Rectal smooth muscle tissue (tissue), 1 donor: Measurements from ENCODE around the gene PRKX.
A peak's percentile ranks its signal among the peaks of the same experiment; 100 is the strongest.
"Not testable (repeated sequence)": the region's sequence is repeated elsewhere in the genome, so short reads cannot be mapped to it uniquely, and the experiment has no call there.

Experiments used
- H3K27ac ChIP-seq: one replicate; pipeline ENCODE4 v1.7.0; 2013; ENCODE audit warnings: low read depth, low read length, inconsistent platforms
- H3K27me3 ChIP-seq: one replicate; pipeline ENCODE4 v1.7.0; 2013; ENCODE audit warnings: low read length; ENCODE audit not compliant: control insufficient read depth, insufficient read depth
- H3K36me3 ChIP-seq: one replicate; pipeline ENCODE4 v1.7.0; 2013; ENCODE audit warnings: low read length; ENCODE audit not compliant: control insufficient read depth, insufficient read depth
- H3K4me1 ChIP-seq: one replicate; pipeline ENCODE4 v1.7.0; 2013; ENCODE audit warnings: low read length; ENCODE audit not compliant: control insufficient read depth, insufficient read depth
- H3K4me3 ChIP-seq: one replicate; pipeline ENCODE4 v1.7.0; 2013; ENCODE audit warnings: low read length
- H3K9ac ChIP-seq: one replicate; pipeline ENCODE4 v1.7.0; 2013; ENCODE audit warnings: low read length

The PRKX gene

GRCh38 chrX:3728454-3728853, 15.0 kb upstream of the PRKX start:
- no peaks in the 10 kb centered on the region for H3K36me3 ChIP-seq
- H3K4me1 ChIP-seq: no peaks in the 10 kb centered on the region
- H3K4me3 ChIP-seq: no peak overlapping the region
- no peak overlapping the region for H3K9ac ChIP-seq
- H3K27me3 ChIP-seq: no peaks in the 10 kb centered on the region
- no peak overlapping the region for H3K27ac ChIP-seq

- not testable (repeated sequence) for H3K4me1 ChIP-seq, H3K4me3 ChIP-seq, H3K27me3 ChIP-seq, H3K36me3 ChIP-seq, H3K9ac ChIP-seq, H3K27ac ChIP-seq
Observed at GRCh38 chrX:3723460-3723859, 10.0 kb upstream of the PRKX start.

- no peaks in the 10 kb centered on the region for H3K27me3 ChIP-seq
- no peak overlapping the region for H3K9ac ChIP-seq
- no peaks in the 10 kb centered on the region for H3K4me1 ChIP-seq
- H3K27ac ChIP-seq: no peak overlapping the region
- no peak overlapping the region for H3K4me3 ChIP-seq
- no peaks in the 10 kb centered on the region for H3K36me3 ChIP-seq
Observed at GRCh38 chrX:3717742-3718420, 4.4 kb upstream of the PRKX start.

GRCh38 chrX:3715921-3716320, 2.5 kb upstream of the PRKX start:
- Histone ChIP-seq H3K27ac (no peak overlapping the region), H3K4me1 (no peaks in the 10 kb centered on the region), H3K27me3 (no peaks in the 10 kb centered on the region), H3K9ac (no peak overlapping the region), H3K36me3 (no peaks in the 10 kb centered on the region), H3K4me3 (no peak overlapping the region)

GRCh38 chrX:3714706-3715479, 1.4 kb upstream of the PRKX start:
- H3K27me3 ChIP-seq, H3K4me1 ChIP-seq, H3K9ac ChIP-seq, H3K4me3 ChIP-seq, H3K27ac ChIP-seq, H3K36me3 ChIP-seq: not testable (repeated sequence)

- no peak overlapping the region for H3K9ac ChIP-seq
- no peaks in the 10 kb centered on the region for H3K4me1 ChIP-seq
- H3K27me3 ChIP-seq: no peaks in the 10 kb centered on the region
- H3K4me3 ChIP-seq: peak overlapping the region; percentile 61
- no peaks in the 10 kb centered on the region for H3K36me3 ChIP-seq
- H3K27ac ChIP-seq: no peak overlapping the region
Observed at GRCh38 chrX:3713937-3714434, 537 bp upstream of the PRKX start.

- Histone ChIP-seq H3K4me1 (no peaks in the 10 kb centered on the region), H3K36me3 (no peaks in the 10 kb centered on the region), H3K27me3 (no peaks in the 10 kb centered on the region), H3K27ac (no peak overlapping the region), H3K9ac (peak overlapping the region; percentile 40), H3K4me3 (peak overlapping the region; percentile 77)
Observed at GRCh38 chrX:3712870-3713224, 602 bp downstream of the PRKX start.

GRCh38 chrX:3712051-3712869, 1.2 kb downstream of the PRKX start:
- H3K4me1 ChIP-seq: no peaks in the 10 kb centered on the region
- H3K4me3 ChIP-seq: peak overlapping the region; percentile 77
- peak overlapping the region; percentile 40 for H3K9ac ChIP-seq
- H3K27ac ChIP-seq: no peak overlapping the region
- no peaks in the 10 kb centered on the region for H3K36me3 ChIP-seq
- H3K27me3 ChIP-seq: no peaks in the 10 kb centered on the region

GRCh38 chrX:3711331-3711917, 2.0 kb downstream of the PRKX start:
- no peaks in the 10 kb centered on the region for H3K27me3 ChIP-seq
- H3K4me3 ChIP-seq: peak overlapping the region; percentile 77
- H3K9ac ChIP-seq: no peak overlapping the region
- H3K4me1 ChIP-seq: no peaks in the 10 kb centered on the region
- no peak overlapping the region for H3K27ac ChIP-seq
- no peaks in the 10 kb centered on the region for H3K36me3 ChIP-seq

- not testable (repeated sequence) for H3K9ac ChIP-seq, H3K36me3 ChIP-seq, H3K27ac ChIP-seq, H3K4me3 ChIP-seq, H3K27me3 ChIP-seq, H3K4me1 ChIP-seq
Observed at GRCh38 chrX:3707673-3708274, 5.7 kb downstream of the PRKX start.

GRCh38 chrX:3706481-3706880, 7.0 kb downstream of the PRKX start:
- H3K36me3 ChIP-seq: no peaks in the 10 kb centered on the region
- H3K4me3 ChIP-seq: no peak overlapping the region
- no peak overlapping the region for H3K27ac ChIP-seq
- H3K9ac ChIP-seq: no peak overlapping the region
- H3K4me1 ChIP-seq: no peaks in the 10 kb centered on the region
- no peaks in the 10 kb centered on the region for H3K27me3 ChIP-seq

- not testable (repeated sequence) for H3K27me3 ChIP-seq, H3K36me3 ChIP-seq, H3K27ac ChIP-seq, H3K4me3 ChIP-seq, H3K9ac ChIP-seq, H3K4me1 ChIP-seq
Observed at GRCh38 chrX:3703251-3703650, 10.2 kb downstream of the PRKX start.
